GM18909 (cell line): Measurements from ENCODE around the gene CTCFL.

Experiments
- ATAC-seq: cut with Tn5 transposase; IDR thresholded peaks from one replicate; pipeline ENCODE4 v1.9.1; 2021; ENCODE audit warnings: mild to moderate bottlenecking; ENCODE audit not compliant: unreplicated experiment, poor library complexity

The CTCFL gene

GRCh38 chr20:57537822-57538221, 12.9 kb upstream of the CTCFL start:
- no peak for ATAC-seq

DNA sequence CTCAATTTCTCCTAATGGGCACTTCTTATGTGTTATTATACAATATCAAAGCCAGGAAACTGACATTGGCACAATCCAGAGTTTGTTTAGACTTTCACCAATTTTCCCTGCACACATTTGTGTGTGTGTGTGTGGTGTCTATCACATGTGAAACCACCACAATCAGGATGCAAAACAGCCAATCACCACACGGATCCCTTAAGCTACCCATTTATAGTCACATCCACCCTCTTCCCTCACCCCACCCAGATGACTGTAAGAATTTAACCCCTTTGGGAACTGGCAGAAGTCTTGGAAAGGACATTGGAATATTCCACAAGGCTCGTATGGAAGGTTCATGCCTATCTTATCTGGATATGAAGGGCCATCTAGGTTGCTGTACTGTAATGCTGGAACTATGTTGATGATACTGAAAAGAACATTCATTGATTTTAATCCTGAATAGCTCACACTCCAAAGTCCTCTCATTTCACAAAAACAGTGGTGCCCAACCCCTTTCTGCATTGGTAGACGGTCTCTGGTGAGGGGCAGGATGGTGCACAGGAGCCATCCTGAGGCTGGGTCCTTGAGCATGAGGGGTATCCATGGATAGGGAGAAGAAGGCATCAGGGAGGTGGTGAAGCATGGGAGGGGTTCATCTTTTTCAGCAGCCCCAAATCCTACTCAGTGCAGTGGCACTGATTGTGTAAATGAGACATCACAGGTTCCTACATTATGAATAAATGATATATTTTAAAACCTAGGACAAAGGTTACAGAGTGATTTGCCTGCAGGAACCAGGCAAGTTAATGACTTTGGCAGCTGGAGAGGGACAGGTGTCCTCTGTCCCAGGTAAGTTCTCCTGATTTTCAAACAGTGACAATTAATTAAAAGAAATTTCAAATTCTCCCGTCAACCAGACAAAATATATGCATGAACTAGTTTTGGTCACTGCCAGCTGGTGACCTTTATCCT, 12.1 kb upstream of the CTCFL start:
- no peak for ATAC-seq

DNA sequence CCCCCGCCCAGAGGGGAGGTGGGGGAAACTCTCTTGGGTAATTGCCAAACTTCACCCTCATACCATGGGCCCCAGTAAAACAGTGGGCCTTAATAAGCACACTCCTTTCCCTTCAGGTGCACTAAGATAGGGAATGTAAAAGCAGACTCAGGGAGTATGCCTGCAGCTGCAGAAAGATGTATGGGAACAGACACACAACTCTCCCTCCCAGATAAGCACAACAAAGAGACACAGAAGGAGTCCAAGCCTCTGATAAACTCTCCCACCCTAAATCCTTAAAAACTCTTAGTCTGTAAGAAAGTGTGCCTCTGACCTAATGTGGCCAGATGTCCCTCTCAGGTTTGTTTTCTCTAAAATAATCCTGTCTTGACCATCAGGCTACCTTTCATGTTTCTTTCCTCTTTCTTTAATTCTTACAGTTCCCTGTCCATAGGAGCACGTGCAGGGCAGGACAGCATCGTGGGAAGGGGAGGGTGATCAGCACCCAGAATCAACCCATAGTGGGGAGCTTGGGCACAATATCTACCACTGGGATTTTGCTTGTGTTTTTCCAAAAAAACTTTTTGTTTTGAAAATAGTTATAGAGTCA, 11.3 kb upstream of the CTCFL start:
- ATAC-seq, result no peak

DNA sequence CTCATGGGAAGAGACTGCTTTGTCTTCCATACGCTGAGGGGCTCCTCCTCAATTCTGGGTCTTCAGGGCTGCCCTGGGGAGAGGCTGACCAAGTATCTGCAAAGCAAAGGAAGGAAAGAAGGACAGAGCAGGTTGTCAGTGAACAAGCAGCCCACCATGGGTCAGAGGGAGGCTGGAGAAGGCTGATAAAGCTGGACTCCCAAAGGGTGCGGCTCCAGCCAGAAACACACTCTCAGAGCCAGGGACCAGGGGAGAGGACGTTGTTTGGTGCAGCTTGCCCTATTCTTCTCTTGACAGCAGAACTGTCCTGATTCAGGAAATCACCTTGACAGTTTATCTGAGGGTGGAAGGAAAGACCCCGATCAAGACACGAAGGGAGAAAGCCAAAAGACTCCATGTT, 10.4 kb upstream of the CTCFL start:
- no peak for ATAC-seq

- no peak for ATAC-seq
These were observed 7.2 kb upstream of the CTCFL start for GRCh38 chr20:57532104-57532503.

- ATAC-seq, result no peak
These were observed 5.5 kb upstream of the CTCFL start for GRCh38 chr20:57530327-57530981.

- ATAC-seq, result no peak
These were observed 4.9 kb upstream of the CTCFL start for GRCh38 chr20:57529810-57530209.

- no peak for ATAC-seq
These were observed 4.2 kb upstream of the CTCFL start for GRCh38 chr20:57529160-57529585.

DNA sequence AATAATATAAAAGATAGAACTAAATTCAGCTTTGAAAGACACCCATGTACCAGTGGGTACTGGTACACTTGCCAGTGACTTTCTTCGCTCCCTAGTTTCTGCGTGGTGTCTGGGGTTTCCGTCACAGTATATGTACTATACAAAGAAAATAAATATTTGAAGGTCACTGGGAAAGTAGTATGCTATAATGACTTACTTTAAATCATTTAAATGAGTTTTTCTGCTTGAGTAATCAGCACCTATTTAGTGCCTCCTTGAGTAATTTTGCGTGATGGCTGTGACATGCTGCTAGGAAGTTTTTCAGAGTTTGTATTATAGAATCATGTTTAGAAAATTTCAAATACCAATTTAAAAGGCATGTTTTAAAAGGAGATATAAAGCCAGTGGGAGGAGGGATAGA, 3.2 kb upstream of the CTCFL start:
- no peak for ATAC-seq

DNA sequence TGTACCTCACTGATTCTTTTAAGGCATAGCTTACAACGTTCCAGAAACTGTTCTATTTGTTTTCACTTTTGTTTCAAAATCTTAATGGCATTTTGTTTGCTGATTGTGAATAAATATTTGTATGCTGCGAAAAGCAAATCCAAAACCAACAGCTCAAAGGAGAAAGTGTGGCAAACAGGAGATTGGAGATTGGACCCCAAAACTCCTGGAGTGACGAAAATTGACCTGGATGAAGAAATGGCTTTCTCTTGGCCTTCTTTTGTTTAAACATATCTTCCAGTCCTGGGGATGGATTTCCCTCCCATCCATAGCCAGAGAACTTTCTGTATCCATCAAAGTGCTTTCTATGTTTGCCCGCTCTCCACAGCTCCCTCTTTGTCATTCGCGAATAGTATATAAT, 2.8 kb upstream of the CTCFL start:
- no peak for ATAC-seq

GRCh38 chr20:57526885-57527460, 2.0 kb upstream of the CTCFL start:
- no peak for ATAC-seq

- no peak for ATAC-seq
These were observed 1.3 kb upstream of the CTCFL start for GRCh38 chr20:57526087-57526884.

- ATAC-seq, result no peak
These were observed 567 bp upstream of the CTCFL start for GRCh38 chr20:57525328-57526086.

GRCh38 chr20:57523782-57524181, 1.2 kb downstream of the CTCFL start:
- no peak for ATAC-seq

GRCh38 chr20:57522380-57523140, 2.4 kb downstream of the CTCFL start:
- ATAC-seq, result no peak

DNA sequence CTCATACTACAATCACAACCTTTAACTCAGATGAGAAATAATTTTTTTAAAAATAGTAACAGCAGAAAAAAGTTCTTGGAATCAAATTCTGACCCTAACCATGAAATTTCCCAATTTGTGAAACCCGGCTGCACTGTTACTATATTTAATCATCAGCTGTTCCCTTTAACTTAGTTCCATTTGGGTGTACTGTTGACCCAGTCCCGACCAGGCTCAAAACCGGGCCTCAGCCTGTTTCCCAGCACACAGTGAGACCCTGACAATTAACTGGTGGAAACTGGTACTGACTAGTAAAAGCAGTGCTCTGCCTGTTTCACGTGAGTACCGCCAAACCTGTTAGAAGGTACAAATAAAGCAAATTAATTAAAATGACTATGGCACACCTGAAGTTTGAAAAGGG, 7.0 kb downstream of the CTCFL start:
- no peak for ATAC-seq

- no peak for ATAC-seq
These were observed 10.6 kb downstream of the CTCFL start for GRCh38 chr20:57514273-57514751.

- ATAC-seq, result no peak
These were observed 11.7 kb downstream of the CTCFL start for GRCh38 chr20:57513199-57513598.

DNA sequence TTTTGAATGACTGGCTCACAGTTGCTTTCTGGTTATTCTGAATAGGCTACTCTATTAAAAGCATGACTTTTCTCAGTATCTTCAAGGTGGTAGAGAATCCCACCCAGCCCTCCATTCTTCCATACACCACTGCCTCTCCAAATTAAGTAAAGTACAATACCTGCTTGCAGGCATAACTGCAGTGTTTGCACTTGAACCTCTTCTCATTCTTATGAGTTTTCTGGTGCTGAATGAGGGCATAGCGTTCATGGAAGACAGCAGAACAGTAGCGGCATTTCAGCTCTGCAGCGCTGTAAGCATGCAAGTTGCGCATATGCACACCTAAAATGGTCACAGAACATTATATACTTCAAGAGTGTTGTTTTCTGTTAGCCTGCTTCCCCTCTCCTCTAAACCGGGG, 12.5 kb downstream of the CTCFL start:
- ATAC-seq, result no peak
